GM19452 (cell line): ENCODE measurements around the gene CRYL1.

ENCODE experiments used
- ATAC-seq: cut with Tn5 transposase; IDR thresholded peaks from one replicate; pipeline ENCODE4 v1.9.1; 2021; ENCODE audit not compliant: unreplicated experiment

Gene CRYL1

GRCh38 chr13:20534038-20534608 lies 8.5 kb upstream of the CRYL1 start:
- ATAC-seq, result no peak

GRCh38 chr13:20528452-20528851 lies 2.8 kb upstream of the CRYL1 start:
- no peak for ATAC-seq

- ATAC-seq, result no peak
Measured at GRCh38 chr13:20526664-20527063, 1.0 kb upstream of the CRYL1 start.

GRCh38 chr13:20525144-20525600 lies 485 bp downstream of the CRYL1 start:
- ATAC-seq, result peak; percentile 22

- no peak for ATAC-seq
Measured at GRCh38 chr13:20521364-20522115, 4.1 kb downstream of the CRYL1 start.

GRCh38 chr13:20519875-20520274 lies 5.8 kb downstream of the CRYL1 start:
- no peak for ATAC-seq

- ATAC-seq, result no peak
Measured at GRCh38 chr13:20518660-20519100, 7.0 kb downstream of the CRYL1 start.

- ATAC-seq, result no peak
Measured at GRCh38 chr13:20514866-20515265, 10.8 kb downstream of the CRYL1 start.

GRCh38 chr13:20513466-20513995 lies 12.1 kb downstream of the CRYL1 start:
- no peak for ATAC-seq

GRCh38 chr13:20512042-20512683 lies 13.5 kb downstream of the CRYL1 start:
- ATAC-seq, result no peak

GRCh38 chr13:20506696-20507095 lies 19.0 kb downstream of the CRYL1 start:
- ATAC-seq, result no peak

- no peak for ATAC-seq
Measured at GRCh38 chr13:20505405-20506366, 20.0 kb downstream of the CRYL1 start.

GRCh38 chr13:20503088-20504083 lies 22.3 kb downstream of the CRYL1 start:
- no peak for ATAC-seq

GRCh38 chr13:20501592-20501991 lies 24.1 kb downstream of the CRYL1 start:
- ATAC-seq, result no peak

GRCh38 chr13:20501120-20501519 lies 24.5 kb downstream of the CRYL1 start:
- ATAC-seq, result no peak

GRCh38 chr13:20499986-20500385 lies 25.7 kb downstream of the CRYL1 start:
- no peak for ATAC-seq

GRCh38 chr13:20498659-20499058 lies 27.0 kb downstream of the CRYL1 start:
- no peak for ATAC-seq

GRCh38 chr13:20498129-20498528 lies 27.5 kb downstream of the CRYL1 start:
- no peak for ATAC-seq

- no peak for ATAC-seq
Measured at GRCh38 chr13:20497006-20497775, 28.5 kb downstream of the CRYL1 start.
